NT2/D1 (cell line): ENCODE measurements around the gene PLA2G2C.

Experiments used
- SUZ12 ChIP-seq: IDR thresholded peaks from 2 replicates; pipeline ENCODE4 v1.6.1; 2011; ENCODE audit not compliant: insufficient read length, insufficient read depth; ENCODE audit errors: extremely low read depth
- YY1 ChIP-seq: IDR thresholded peaks from 2 replicates; pipeline ENCODE4 v1.6.1; 2011; ENCODE audit not compliant: insufficient read length, insufficient read depth
- ZNF274 ChIP-seq: IDR thresholded peaks from 2 replicates; pipeline ENCODE4 v1.6.1; 2011; ENCODE audit warnings: mild to moderate bottlenecking, low read depth, low read length

- no peak for TF ChIP-seq ZNF274
- no peak for TF ChIP-seq YY1
- TF ChIP-seq SUZ12, result no peak
Observed at GRCh38 chr1:20158358-20159070, 27.8 kb downstream of the PLA2G2C start.
